Embryonic facial prominence (tissue), 1 donor: ENCODE data around the gene SRSF2.
A peak's percentile ranks its signal among the peaks of the same experiment; 100 is the strongest.
"Not testable (repeated sequence)": the region's sequence is repeated elsewhere in the genome, so short reads cannot be mapped to it uniquely, and the experiment has no call there.

Experiments
- DNase-seq: peaks from one replicate; pipeline ENCODE4 v3.0.0-alpha.2; 2016; ENCODE audit errors: extremely low spot score

Gene SRSF2

GRCh38 chr17:76737082-76737675 is at the start of gene SRSF2:
Gene SRSF2 (minus strand): TSS chr17:76737331. CDS start chr17:76737160, 171 bp downstream.
- peak; percentile 99 for DNase-seq

GRCh38 chr17:76784926-76785325 is 47.8 kb upstream of the SRSF2 start:
- DNase-seq, result no peak

- no peak for DNase-seq
Measured at GRCh38 chr17:76783146-76783545, 46.0 kb upstream of the SRSF2 start.

GRCh38 chr17:76781056-76781982 is 44.2 kb upstream of the SRSF2 start:
- no peak for DNase-seq

GRCh38 chr17:76775021-76775600 is 38.0 kb upstream of the SRSF2 start:
- no peak for DNase-seq

GRCh38 chr17:76772842-76773525 is 35.9 kb upstream of the SRSF2 start:
- DNase-seq, result no peak

- no peak for DNase-seq
Measured at GRCh38 chr17:76758570-76758969, 21.4 kb upstream of the SRSF2 start.

- DNase-seq, result no peak
Measured at GRCh38 chr17:76757256-76757655, 20.1 kb upstream of the SRSF2 start.

GRCh38 chr17:76755285-76755684 is 18.2 kb upstream of the SRSF2 start:
- DNase-seq, result no peak

GRCh38 chr17:76753061-76753961 is 16.2 kb upstream of the SRSF2 start:
- no peak for DNase-seq

- no peak for DNase-seq
Measured at GRCh38 chr17:76752006-76752405, 14.9 kb upstream of the SRSF2 start.

- no peak for DNase-seq
Measured at GRCh38 chr17:76751416-76751993, 14.4 kb upstream of the SRSF2 start.

- no peak for DNase-seq
Measured at GRCh38 chr17:76748657-76749056, 11.5 kb upstream of the SRSF2 start.

GRCh38 chr17:76747716-76748363 is 10.7 kb upstream of the SRSF2 start:
- no peak for DNase-seq

- not testable (repeated sequence) for DNase-seq
Measured at GRCh38 chr17:76745785-76746184, 8.7 kb upstream of the SRSF2 start.

- DNase-seq, result no peak
Measured at GRCh38 chr17:76744747-76745146, 7.6 kb upstream of the SRSF2 start.

GRCh38 chr17:76742958-76743357 is 5.8 kb upstream of the SRSF2 start:
- DNase-seq, result no peak

- DNase-seq, result no peak
Measured at GRCh38 chr17:76740329-76741118, 3.4 kb upstream of the SRSF2 start.

GRCh38 chr17:76739568-76740115 is 2.5 kb upstream of the SRSF2 start:
- not testable (repeated sequence) for DNase-seq
